NCI-H82 (cell line): Measurements from ENCODE around the gene TRIP6.
A peak's percentile ranks its signal among the peaks of the same experiment; 100 is the strongest.
"Not testable (repeated sequence)": the region's sequence is repeated elsewhere in the genome, so short reads cannot be mapped to it uniquely, and the experiment has no call there.

Experiments
- DNase-seq: peaks from one replicate; lab custom pipeline; 2025; lab: John Stamatoyannopoulos, UW

TRIP6 gene

GRCh38 chr7:100890653-100891567 lies 23.7 kb downstream of the TRIP6 start:
- DNase-seq = no peak

GRCh38 chr7:100891568-100892247 lies 24.5 kb downstream of the TRIP6 start:
- DNase-seq = no peak

DNA sequence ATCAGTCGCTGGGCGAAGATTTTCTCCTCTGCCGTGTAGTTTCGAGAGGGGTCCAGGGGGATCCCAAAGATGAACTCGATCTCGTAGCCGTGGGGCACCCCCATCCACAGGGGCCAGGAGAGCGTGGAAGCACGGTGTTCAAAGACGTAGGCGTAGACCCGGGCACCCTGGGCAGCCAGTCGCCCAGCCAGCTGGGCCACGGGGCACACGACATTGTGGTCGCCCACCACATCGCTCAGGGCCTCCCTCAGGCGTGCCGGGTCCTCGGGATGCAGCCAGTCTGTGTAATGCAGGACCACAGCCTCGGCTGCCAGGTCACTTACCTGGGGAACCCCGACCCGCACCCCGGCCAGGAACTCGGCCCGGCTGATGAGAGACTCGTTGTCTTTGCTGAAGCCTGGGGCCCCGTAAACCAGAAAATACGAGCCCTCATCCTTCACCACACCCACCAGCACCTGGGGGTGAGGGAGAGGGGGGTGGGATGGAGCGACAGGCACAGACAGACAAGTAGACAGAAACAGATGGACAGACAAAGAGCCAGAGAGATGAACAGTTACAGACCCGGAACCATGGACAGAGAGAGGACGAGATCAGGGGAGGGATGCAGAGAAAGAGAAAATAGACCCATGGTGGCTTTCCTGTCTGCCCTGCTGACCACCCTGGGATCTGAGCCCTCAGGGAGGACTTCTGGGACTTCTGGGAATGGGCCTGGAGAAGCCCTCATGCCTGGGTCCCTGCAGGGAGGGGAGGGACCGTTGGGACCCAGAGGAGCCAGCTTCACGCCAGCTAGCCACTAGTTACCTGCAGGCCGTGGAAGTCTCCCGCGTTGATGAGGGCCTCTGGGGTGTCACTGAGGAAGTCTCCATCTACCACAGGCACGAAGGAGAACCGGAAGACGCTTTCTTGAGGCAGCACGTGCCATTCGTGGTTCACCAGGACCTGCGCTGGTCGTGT lies 25.5 kb downstream of the TRIP6 start:
- DNase-seq = no peak

DNA sequence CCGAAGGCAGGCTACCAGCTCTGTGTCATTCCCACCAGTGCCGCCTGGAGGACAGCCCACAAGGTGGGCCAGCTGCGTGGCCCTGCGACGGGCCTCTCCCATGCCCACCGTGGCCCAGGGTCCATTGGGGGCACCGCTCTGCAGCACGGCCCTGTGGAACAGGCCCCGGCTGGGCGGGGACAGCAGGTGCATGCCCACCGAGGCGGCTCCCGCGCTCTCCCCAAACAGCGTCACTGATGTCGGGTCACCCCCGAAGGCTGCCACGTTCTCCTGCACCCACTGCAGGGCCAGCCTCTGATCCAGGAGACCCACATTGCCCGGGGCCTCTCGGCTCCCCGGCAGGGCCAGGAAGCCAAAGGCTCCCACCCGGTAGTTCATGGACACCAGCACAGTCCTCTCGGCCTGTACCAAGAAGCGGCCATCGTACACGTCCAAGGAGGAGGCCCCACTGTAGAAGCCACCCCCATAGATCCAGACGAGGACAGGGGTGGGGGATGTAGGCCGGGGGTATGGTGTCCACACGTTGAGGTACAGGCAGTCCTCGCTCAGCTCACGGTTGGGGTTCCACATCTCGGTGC lies 26.2 kb downstream of the TRIP6 start:
- DNase-seq = no peak

GRCh38 chr7:100893910-100894721 lies 26.9 kb downstream of the TRIP6 start:
- no peak for DNase-seq

DNA sequence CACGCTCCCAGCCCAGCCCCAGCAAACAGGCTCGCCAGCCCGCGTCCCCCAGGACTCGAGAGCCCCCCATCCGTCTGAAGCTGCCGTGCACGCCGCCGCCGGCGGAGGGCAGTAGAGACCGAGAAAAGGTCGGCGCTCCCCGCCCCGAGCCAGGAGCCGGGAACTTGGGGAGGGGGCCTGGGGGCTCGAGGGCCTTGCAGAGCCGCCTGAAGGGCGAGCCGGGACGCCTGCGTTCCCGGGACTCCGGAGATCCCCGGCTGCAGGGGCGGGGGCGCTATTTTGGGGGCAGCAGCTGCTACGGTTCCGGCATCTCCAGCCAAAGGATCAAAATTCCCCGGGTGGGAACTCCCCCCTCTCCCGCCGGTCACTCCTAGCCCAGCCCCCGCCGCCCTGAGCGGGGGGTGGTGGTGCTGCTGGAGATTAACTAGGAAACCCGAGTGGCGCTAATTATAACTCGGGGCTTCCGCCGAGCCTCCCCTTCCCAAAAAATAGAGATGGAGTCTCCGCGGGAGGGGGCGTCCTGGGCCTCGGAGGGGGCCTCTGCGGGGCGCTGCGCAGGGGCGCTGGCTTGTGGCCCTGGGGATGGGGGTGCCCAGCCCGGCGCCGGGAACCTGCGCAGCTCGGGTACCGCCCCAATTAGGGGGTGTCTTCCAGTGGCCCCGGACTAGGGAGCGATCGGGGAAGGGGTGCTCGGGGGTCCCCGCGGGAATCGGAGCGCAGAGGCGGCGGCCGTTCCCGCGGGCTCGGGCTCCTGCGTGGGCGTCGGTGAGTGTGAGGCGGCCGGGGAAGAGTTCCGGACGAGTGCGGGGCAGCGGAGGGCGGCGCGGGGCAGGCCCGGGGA lies 27.9 kb downstream of the TRIP6 start:
- DNase-seq = peak; percentile 72

DNA sequence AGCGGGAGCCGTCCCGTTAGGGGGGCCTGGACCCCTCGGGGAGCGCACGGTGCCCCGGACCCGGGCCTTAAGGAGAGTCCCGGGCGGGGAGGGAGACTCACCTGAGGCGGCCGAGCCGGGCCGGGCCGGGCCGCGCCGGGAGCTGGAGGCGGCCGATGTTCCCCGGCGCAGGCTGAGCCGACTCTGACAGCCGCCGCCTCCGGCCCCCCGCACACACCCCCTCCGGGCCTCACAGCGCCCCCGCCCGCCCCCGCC lies 28.4 kb downstream of the TRIP6 start, which contains the start of gene ACHE:
Gene ACHE, minus strand, starts transcription at position 188 of the 255 bp plus-strand sequence. CDS start 1,656 bp downstream, outside the sequence.
- DNase-seq = no peak

DNA sequence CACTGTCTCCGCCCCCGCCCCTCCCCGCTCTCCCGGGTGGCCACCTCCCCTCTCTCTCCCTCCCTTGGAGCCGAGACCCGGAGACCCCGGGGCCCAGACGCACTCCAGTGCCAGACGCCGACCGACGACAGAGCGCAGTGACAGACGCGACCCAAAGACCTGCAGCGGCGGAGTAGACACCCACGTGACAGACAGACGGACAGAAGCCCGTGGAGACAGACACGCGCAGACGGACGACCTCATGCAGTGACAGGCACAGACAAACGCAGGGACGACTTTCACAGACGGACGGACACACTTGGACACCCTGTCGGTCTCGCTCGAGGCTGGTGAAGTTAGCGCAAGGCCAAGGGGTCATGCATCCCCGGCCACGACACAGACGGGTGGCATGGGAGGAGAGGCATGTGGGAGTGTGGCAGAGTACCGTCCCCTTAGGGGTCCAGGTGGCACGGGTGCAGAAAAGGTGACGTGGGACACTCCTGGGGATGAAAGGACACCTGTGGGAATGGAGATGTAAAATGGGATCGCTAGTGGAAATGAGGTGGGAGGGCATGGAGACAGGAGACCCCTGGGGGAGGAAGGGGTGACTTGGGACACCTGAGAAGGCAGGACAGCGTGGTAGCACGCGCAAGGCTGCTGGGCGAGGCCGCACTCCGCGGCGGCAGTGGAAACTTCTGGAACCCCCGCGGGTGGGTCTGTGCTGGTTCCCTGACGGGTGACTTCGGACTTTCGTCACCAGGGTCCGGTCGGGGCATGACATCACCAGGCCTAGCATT lies 29.0 kb downstream of the TRIP6 start:
- peak; percentile 71 for DNase-seq

DNA sequence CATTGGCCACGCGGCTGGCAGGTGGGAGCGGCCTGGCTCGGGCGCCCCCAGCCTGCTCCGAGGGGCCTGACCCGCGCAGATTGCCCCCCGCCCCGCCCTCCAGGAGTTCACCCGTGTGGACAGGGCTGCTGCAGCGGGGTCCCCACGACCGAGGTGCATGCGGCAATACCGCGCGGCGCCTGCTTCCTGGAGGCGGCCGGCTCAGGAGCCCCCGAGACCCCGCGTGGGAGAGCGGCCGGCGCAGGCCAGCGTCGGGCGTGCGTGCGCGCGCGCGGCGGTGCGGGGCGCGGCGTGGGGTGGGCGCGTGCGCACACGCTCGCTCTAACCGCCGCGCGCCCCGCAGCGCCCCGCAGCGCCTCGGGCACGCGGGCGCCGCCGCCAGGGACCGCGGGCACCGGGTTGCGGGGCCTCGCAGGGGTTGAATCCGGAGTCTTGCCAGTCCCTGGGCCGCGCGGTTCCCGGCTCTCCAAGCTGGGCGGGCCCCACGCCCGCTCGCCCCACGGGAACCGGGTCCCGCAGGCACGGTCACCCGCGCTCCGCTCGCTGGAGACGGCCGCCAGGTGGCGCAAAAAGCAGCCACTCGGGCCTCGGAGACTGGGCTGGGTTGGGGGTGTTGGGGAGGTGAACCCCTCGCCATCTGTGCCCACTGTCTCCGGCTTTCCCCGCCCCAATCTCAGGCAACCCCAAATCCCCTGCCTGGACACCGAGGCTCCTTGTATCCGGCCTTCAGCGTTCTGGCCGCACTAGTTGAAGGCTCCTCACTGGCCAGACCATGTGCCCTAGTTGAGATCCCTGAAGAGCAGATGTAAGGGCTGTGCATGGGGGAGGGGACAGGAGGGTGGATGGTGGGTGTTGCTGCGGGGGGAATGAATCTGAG lies 29.8 kb downstream of the TRIP6 start:
- DNase-seq = peak; percentile 52

DNA sequence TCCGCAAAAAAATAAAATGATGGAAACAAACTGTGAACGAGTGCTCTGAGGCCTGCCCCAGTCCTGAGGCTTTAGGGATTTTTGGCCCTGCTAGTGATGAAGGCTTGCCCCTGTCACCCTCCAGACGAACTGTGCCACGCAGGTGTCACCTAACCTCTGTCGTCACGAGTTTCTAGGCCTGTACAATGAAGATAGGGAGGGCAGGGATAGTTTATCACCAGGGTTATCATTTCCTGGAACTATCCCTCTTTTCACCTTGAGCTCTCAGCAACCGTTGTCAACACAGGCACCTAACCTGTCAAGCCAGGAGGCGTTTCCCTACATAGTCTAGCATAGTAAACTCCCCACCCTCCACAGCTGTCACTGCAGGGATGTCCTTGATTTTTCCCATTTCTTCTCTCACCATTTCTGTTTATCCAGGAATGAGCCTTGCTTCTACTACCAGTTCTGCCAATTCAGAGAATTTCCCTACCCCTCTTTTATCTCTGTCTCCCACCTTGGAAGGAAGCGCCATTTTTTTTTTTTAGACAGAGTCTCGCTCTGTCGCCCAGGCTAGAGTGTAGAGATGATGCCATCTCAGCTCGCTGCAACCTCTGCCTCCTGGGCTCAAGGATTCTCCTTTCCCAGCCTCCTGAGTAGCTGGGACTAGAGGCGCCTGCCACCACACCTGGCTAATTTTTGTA lies 30.7 kb downstream of the TRIP6 start:
- no peak for DNase-seq

- DNase-seq = no peak
Observed at GRCh38 chr7:100899432-100899831, 32.2 kb downstream of the TRIP6 start.

DNA sequence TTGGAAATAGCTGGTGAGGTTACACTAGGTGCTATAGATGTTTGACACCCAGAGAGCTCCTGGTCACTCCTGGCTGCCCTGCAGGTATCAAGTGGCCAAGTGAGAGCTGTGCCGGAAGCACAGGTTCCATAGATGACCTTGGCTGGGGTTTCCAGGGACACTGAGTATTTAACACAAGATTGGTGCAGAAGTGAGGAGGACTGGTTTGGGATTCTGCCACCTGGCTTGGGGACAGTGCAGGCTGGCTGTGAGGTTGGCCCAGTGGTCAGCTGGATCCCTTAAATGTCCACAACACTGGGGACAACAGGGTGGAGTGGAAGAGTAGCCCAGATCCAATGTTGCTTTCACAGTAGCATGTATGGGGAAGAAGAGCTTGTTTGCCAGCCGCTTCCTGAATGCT lies 33.8 kb downstream of the TRIP6 start:
- DNase-seq = no peak

GRCh38 chr7:100901921-100902332 lies 34.7 kb downstream of the TRIP6 start:
- DNase-seq = no peak

DNA sequence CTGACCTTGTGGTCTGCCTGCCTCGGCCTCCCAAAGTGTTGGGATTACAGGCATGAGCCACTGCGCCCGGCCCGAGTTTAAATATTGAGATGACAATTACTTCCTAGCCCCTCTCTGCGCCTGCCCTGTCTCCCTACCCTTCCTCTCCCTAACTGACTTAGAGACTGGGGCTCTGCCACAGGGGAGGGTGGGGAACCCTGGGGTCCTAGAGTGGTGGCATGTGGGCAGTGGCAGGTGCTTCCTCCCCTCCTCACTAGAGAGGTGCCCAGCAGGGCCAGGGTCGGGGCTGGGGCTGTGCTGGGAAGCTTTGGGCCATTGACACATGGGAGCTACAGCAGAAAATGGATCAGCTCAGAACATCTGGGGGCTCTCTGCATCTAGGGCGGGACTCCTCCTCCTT lies 35.5 kb downstream of the TRIP6 start:
- no peak for DNase-seq

DNA sequence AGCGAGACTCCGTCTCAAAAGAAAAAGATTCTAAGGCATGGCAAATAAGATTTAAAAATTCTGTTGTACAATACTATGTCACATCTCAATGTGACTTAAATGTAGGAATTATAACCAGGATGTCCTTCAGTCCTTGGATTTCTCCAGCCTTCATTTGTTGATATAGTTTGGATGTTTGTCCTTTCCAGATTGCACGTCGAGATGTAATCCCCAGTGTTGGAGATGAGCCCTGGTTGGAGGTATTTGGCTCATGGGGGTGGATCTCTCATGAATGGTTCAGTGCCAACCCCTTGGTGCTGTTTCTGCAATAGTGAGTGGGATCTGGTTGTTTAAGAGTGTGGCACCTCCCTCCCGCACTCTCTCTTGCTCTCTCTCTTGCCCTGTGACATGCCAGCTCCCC lies 41.3 kb downstream of the TRIP6 start:
- DNase-seq = no peak

GRCh38 chr7:100910443-100910842 lies 43.3 kb downstream of the TRIP6 start:
- DNase-seq = not testable (repeated sequence)

GRCh38 chr7:100911484-100911883 lies 44.3 kb downstream of the TRIP6 start:
- no peak for DNase-seq
